Measurements from ENCODE around the gene HSPBAP1. TPM values are rescaled to one million over a fixed set of nuclear protein-coding genes. Genes with fewer than 3 reads are reported as not detected.
A peak's percentile ranks its signal among the peaks of the same experiment; 100 is the strongest.
"Not testable (repeated sequence)": the region's sequence is repeated elsewhere in the genome, so short reads cannot be mapped to it uniquely, and the experiment has no call there.

HSPBAP1 gene
- total RNA-seq, 1 experiment from 2014 or later: 9.8 TPM

DNA sequence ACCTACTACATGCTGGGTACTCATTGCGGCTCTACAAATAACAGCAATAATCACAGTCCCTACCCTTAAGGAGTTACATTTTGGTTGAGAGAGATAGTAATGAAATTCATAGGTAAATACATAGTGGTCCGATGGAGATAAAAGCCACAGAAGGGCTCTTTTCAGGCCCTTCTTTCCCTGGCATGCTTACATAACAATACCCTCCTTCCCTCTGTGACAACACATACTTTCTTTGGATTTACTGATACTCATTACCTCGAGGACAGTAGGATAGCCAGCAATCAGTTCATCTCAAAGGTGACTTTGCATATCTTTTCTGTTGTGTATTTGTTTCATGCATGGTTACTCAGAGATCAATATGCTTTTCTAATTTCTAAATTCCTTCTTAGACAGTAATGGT is 54.5 kb downstream of the HSPBAP1 start:
- Histone ChIP-seq H2BK20ac (ENCODE audit: low read depth, low read length, poor library complexity, severe bottlenecking) (no peak overlapping the region), H3K9me3 (ENCODE audit: control insufficient read depth, low read depth, low read length) (no peaks in the 10 kb centered on the region), H2BK5ac (ENCODE audit: insufficient read length, low read length) (no peak overlapping the region), H3K9ac (ENCODE audit: extremely low read depth, insufficient read length, low read length) (no peak overlapping the region), H3K56ac (ENCODE audit: insufficient read length, low read depth, low read length) (no peak overlapping the region), H3K4ac (ENCODE audit: low read depth, low read length) (no peak overlapping the region), H3K79me1 (ENCODE audit: insufficient read depth, low read depth, low read length, poor library complexity, severe bottlenecking) (no peaks in the 10 kb centered on the region), H4K8ac (replicated peaks; ENCODE audit: insufficient read length, low read depth, low read length) (no peak overlapping the region), H2AFZ (ENCODE audit: low read length) (no peak overlapping the region), H4K91ac (ENCODE audit: insufficient read length, low read depth, low read length) (no peak overlapping the region), H3T11ph (ENCODE audit: low read length) (no peak overlapping the region), H4K20me1 (ENCODE audit: control insufficient read depth, insufficient read depth, insufficient read length) (no peaks in the 10 kb centered on the region), H4K5ac (ENCODE audit: insufficient read length, low read depth, low read length) (no peak overlapping the region), H3K27me3 (ENCODE audit: insufficient read depth, low read length) (no peaks in the 10 kb centered on the region), H3K23me2 (ENCODE audit: insufficient read length, low read depth, low read length, poor library complexity, severe bottlenecking) (no peaks in the 10 kb centered on the region), H2BK120ac (ENCODE audit: low read depth, low read length, poor library complexity, severe bottlenecking) (no peak overlapping the region), H3K4me2 (ENCODE audit: insufficient read depth, insufficient read length, low read length) (no peak overlapping the region), H2AK5ac (ENCODE audit: insufficient read length, low read length) (no peak overlapping the region), H3K27ac (ENCODE audit: insufficient read length, low read depth, low read length) (no peak overlapping the region), H2BK15ac (ENCODE audit: low read depth, low read length) (no peak overlapping the region), H3K79me2 (ENCODE audit: insufficient read depth, low read length) (no peaks in the 10 kb centered on the region), H3K23ac (ENCODE audit: insufficient read length, low read depth, low read length) (no peak overlapping the region), H2BK12ac (ENCODE audit: insufficient read length, low read depth, low read length) (no peak overlapping the region), H3K14ac (ENCODE audit: insufficient read depth, low read length) (no peak overlapping the region), H3K18ac (ENCODE audit: insufficient read length, low read depth, low read length) (no peak overlapping the region), H3K4me1 (ENCODE audit: insufficient read depth, low read length) (0 out of 2 replicates have a peak, but pooled peaks cover 3% of the 10 kb centered on the region)
- Mint-ChIP-seq H3K4me3 (no peak overlapping the region), H3K4me1 (peaks cover 17% of the 10 kb centered on the region in 2 experiments), H3K36me3 (ENCODE audit: insufficient read depth in 1 of 3, low read depth in 3 of 3) (peaks cover 12 to 28% (median 28%) of the 10 kb centered on the region in 3 experiments), H3K9me3 (peaks cover under 1 to 5% of the 10 kb centered on the region in 2 experiments; a peak in 3 of 5 replicates), H3K27ac (peak overlapping the region in 1 of 3 experiments; percentile 92; a peak in 2 of 7 replicates), H3K27me3 (ENCODE audit: low read depth) (no peaks in the 10 kb centered on the region; the same call in 1 of the 2 replicates)
- no peak for DNase-seq
- no CpG with 5 or more reads among the region's 3 CpGs for WGBS (ENCODE audit: extremely low coverage, insufficient read length, low lambda C conversion rate)
- TF ChIP-seq, protein P1, sequence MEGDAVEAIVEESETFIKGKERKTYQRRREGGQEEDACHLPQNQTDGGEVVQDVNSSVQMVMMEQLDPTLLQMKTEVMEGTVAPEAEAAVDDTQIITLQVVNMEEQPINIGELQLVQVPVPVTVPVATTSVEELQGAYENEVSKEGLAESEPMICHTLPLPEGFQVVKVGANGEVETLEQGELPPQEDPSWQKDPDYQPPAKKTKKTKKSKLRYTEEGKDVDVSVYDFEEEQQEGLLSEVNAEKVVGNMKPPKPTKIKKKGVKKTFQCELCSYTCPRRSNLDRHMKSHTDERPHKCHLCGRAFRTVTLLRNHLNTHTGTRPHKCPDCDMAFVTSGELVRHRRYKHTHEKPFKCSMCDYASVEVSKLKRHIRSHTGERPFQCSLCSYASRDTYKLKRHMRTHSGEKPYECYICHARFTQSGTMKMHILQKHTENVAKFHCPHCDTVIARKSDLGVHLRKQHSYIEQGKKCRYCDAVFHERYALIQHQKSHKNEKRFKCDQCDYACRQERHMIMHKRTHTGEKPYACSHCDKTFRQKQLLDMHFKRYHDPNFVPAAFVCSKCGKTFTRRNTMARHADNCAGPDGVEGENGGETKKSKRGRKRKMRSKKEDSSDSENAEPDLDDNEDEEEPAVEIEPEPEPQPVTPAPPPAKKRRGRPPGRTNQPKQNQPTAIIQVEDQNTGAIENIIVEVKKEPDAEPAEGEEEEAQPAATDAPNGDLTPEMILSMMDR (conservative IDR thresholded peaks at IDR 0.05): no peak

- Mint-ChIP-seq H3K9me3 (peaks cover 24 to 26% of the 10 kb centered on the region in 2 experiments), H3K36me3 (ENCODE audit: insufficient read depth in 1 of 3, low read depth in 3 of 3) (peaks cover 21 to 34% (median 30%) of the 10 kb centered on the region in 3 experiments)
- not testable (repeated sequence) for H3K4me2 ChIP-seq (ENCODE audit: insufficient read depth, insufficient read length, low read length); H2BK5ac ChIP-seq (ENCODE audit: insufficient read length, low read length); H3K27ac ChIP-seq (ENCODE audit: insufficient read length, low read depth, low read length); H4K5ac ChIP-seq (ENCODE audit: insufficient read length, low read depth, low read length); H3K18ac ChIP-seq (ENCODE audit: insufficient read length, low read depth, low read length); H3K27me3 Mint-ChIP-seq (ENCODE audit: low read depth); H3K27ac Mint-ChIP-seq; H2AK5ac ChIP-seq (ENCODE audit: insufficient read length, low read length); H4K91ac ChIP-seq (ENCODE audit: insufficient read length, low read depth, low read length); H3K23ac ChIP-seq (ENCODE audit: insufficient read length, low read depth, low read length); H3K14ac ChIP-seq (ENCODE audit: insufficient read depth, low read length); H3K9ac ChIP-seq (ENCODE audit: extremely low read depth, insufficient read length, low read length); H3K4me1 ChIP-seq (ENCODE audit: insufficient read depth, low read length); H3K4me3 Mint-ChIP-seq; H2BK12ac ChIP-seq (ENCODE audit: insufficient read length, low read depth, low read length); H3K9me3 ChIP-seq (ENCODE audit: control insufficient read depth, low read depth, low read length); H3K79me1 ChIP-seq (ENCODE audit: insufficient read depth, low read depth, low read length, poor library complexity, severe bottlenecking); H4K20me1 ChIP-seq (ENCODE audit: control insufficient read depth, insufficient read depth, insufficient read length); H2BK120ac ChIP-seq (ENCODE audit: low read depth, low read length, poor library complexity, severe bottlenecking); H3T11ph ChIP-seq (ENCODE audit: low read length); H2BK20ac ChIP-seq (ENCODE audit: low read depth, low read length, poor library complexity, severe bottlenecking); H3K4me1 Mint-ChIP-seq; H3K4ac ChIP-seq (ENCODE audit: low read depth, low read length); H2BK15ac ChIP-seq (ENCODE audit: low read depth, low read length); H3K56ac ChIP-seq (ENCODE audit: insufficient read length, low read depth, low read length); H2AFZ ChIP-seq (ENCODE audit: low read length); DNase-seq; H4K8ac ChIP-seq (replicated peaks; ENCODE audit: insufficient read length, low read depth, low read length); H3K27me3 ChIP-seq (ENCODE audit: insufficient read depth, low read length); H3K79me2 ChIP-seq (ENCODE audit: insufficient read depth, low read length); H3K23me2 ChIP-seq (ENCODE audit: insufficient read length, low read depth, low read length, poor library complexity, severe bottlenecking)
- no CpG with 5 or more reads among the region's 22 CpGs for WGBS (ENCODE audit: extremely low coverage, insufficient read length, low lambda C conversion rate)
Measured at GRCh38 chr3:122732682-122733525, 60.7 kb downstream of the HSPBAP1 start.

Data from H9 (cell line).